ENCODE data around the gene NDUFV1. TPM values are rescaled to one million over a fixed set of nuclear protein-coding genes. Genes with fewer than 3 reads are reported as not detected.

The NDUFV1 gene
- total and polyA plus RNA-seq, 2 donors (not counting 1 experiment from before 2014, with no cell fraction given) = 238 to 315 TPM

- no peak for TF ChIP-seq EZH2 (IDR thresholded peaks at IDR 0.05; ENCODE audit: borderline replicate concordance, insufficient read depth, low read depth, low read length, poor library complexity, severe bottlenecking)
- Histone ChIP-seq H3K27ac (ENCODE audit: low read length in 2 of 2) (no peak overlapping the region), H3K4me2 (replicated peaks; ENCODE audit: low read depth, low read length, poor library complexity, severe bottlenecking) (no peak overlapping the region), H3K4me3 (ENCODE audit: control extremely low read depth in 1 of 5, extremely low read depth in 1 of 5, insufficient read depth in 1 of 5, low read depth in 2 of 5, low read length in 4 of 5) (no peak overlapping the region), H3K4me1 (ENCODE audit: control insufficient read depth in 2 of 2, insufficient read depth in 2 of 2, low read length in 2 of 2) (no peaks in the 10 kb centered on the region), H2AFZ (ENCODE audit: insufficient read depth, low read depth, low read length, poor library complexity, severe bottlenecking) (no peak overlapping the region), H4K20me1 (ENCODE audit: control insufficient read depth, insufficient read depth, low read length, poor library complexity, severe bottlenecking) (no peaks in the 10 kb centered on the region), H3K36me3 (replicated peaks in 1 of 2; ENCODE audit: control extremely low read depth in 1 of 2, control insufficient read depth in 1 of 2, extremely low read depth in 1 of 2, insufficient read depth in 2 of 2, low read length in 1 of 2) (no peaks in the 10 kb centered on the region), H3K27me3 (replicated peaks in 1 of 4; ENCODE audit: control extremely low read depth in 1 of 4, control insufficient read depth in 3 of 4, insufficient read depth in 4 of 4, low read length in 3 of 4) (peaks cover 0 to 27% (median 8%) of the 10 kb centered on the region in 4 experiments), H3K79me2 (ENCODE audit: control insufficient read depth, insufficient read depth, low read length) (no peaks in the 10 kb centered on the region), H3K9me3 (ENCODE audit: control extremely low read depth in 1 of 3, control insufficient read depth in 2 of 3, insufficient read depth in 1 of 3, low read length in 2 of 3) (peaks cover 0 to 5% (median 0%) of the 10 kb centered on the region in 3 donors), H3K9ac (ENCODE audit: low read length) (no peak overlapping the region)
- POLR2A ChIA-PET = interaction anchor here (0.6 to 0.9 kb wide), 3 partner anchors 8 to 64 kb away, joined by 3 to 4 read pairs (median 3); no protein-coding TSS in a partner anchor
- no CpG with 5 or more reads among the region's 5 CpGs for WGBS (ENCODE audit: insufficient coverage)
- ATAC-seq (ENCODE audit: low read depth) = no peak
- DNase-seq = no peak
- intact Hi-C loops (cut with micrococcal nuclease) = loop anchor here (1.0 to 5.0 kb wide), 4 partner anchors 34 to 140 kb away; partner anchors contain the start of genes NDUFV1 and NUDT8
- H3K4me3 Mint-ChIP-seq = no peak overlapping the region
- peaks cover 26% of the 10 kb centered on the region for H3K27me3 Mint-ChIP-seq
- CTCF ChIA-PET = interaction anchor here (0.8 to 4.3 kb wide), 23 partner anchors 10 to 214 kb away, joined by 3 to 20 read pairs (median 6); partner anchors contain the start of genes ACY3, GSTP1 and NUDT8
- no peak overlapping the region for H3K27ac Mint-ChIP-seq
- H3K9me3 Mint-ChIP-seq (ENCODE audit: insufficient read depth) = no peaks in the 10 kb centered on the region
- H3K4me1 Mint-ChIP-seq = peaks cover 3% of the 10 kb centered on the region
Measured at GRCh38 chr11:67572305-67572704, 34.4 kb upstream of the NDUFV1 start.

- ATAC-seq (ENCODE audit: low read depth) (no peak), DNase-seq (peak; percentile 69)
- POLR2A ChIA-PET = interaction anchor here (0.6 to 0.9 kb wide), 3 partner anchors 8 to 63 kb away, joined by 3 to 4 read pairs (median 3); no protein-coding TSS in a partner anchor
- no peak overlapping the region for H3K4me3 ChIP-seq (ENCODE audit: control extremely low read depth in 1 of 5, extremely low read depth in 1 of 5, insufficient read depth in 1 of 5, low read depth in 2 of 5, low read length in 4 of 5)
- no peak overlapping the region for H3K27ac ChIP-seq (ENCODE audit: low read length in 2 of 2)
- H4K20me1 ChIP-seq (ENCODE audit: control insufficient read depth, insufficient read depth, low read length, poor library complexity, severe bottlenecking) = no peaks in the 10 kb centered on the region
- H3K27ac Mint-ChIP-seq = no peak overlapping the region
- intact Hi-C loops (cut with micrococcal nuclease) = loop anchor here (1.0 to 5.0 kb wide), 5 partner anchors 15 to 139 kb away; partner anchors contain the start of genes NDUFV1 and NUDT8
- H3K79me2 ChIP-seq (ENCODE audit: control insufficient read depth, insufficient read depth, low read length) = no peaks in the 10 kb centered on the region
- H3K27me3 Mint-ChIP-seq = peaks cover 28% of the 10 kb centered on the region
- no peak overlapping the region for H3K4me3 Mint-ChIP-seq
- peaks cover 0 to 33% (median 9%) of the 10 kb centered on the region in 4 experiments for H3K27me3 ChIP-seq (replicated peaks in 1 of 4; ENCODE audit: control extremely low read depth in 1 of 4, control insufficient read depth in 3 of 4, insufficient read depth in 4 of 4, low read length in 3 of 4)
- no peaks in the 10 kb centered on the region for H3K36me3 ChIP-seq (replicated peaks in 1 of 2; ENCODE audit: control extremely low read depth in 1 of 2, control insufficient read depth in 1 of 2, extremely low read depth in 1 of 2, insufficient read depth in 2 of 2, low read length in 1 of 2)
- H3K9me3 ChIP-seq (ENCODE audit: control extremely low read depth in 1 of 3, control insufficient read depth in 2 of 3, insufficient read depth in 1 of 3, low read length in 2 of 3) = peaks cover 0 to 6% (median 0%) of the 10 kb centered on the region in 3 donors
- H3K4me2 ChIP-seq (replicated peaks; ENCODE audit: low read depth, low read length, poor library complexity, severe bottlenecking) = no peak overlapping the region
- CTCF ChIA-PET = interaction anchor here (0.6 to 4.3 kb wide), 24 partner anchors 10 to 213 kb away, joined by 3 to 20 read pairs (median 6); partner anchors contain the start of genes ACY3, GSTP1 and NUDT8
- H3K9me3 Mint-ChIP-seq (ENCODE audit: insufficient read depth) = no peaks in the 10 kb centered on the region
- no peak overlapping the region for H2AFZ ChIP-seq (ENCODE audit: insufficient read depth, low read depth, low read length, poor library complexity, severe bottlenecking)
- no peak overlapping the region for H3K9ac ChIP-seq (ENCODE audit: low read length)
- 66% methylated on average over 17 of the region's 21 CpGs for WGBS (ENCODE audit: insufficient coverage)
- TF ChIP-seq EZH2 (IDR thresholded peaks at IDR 0.05; ENCODE audit: borderline replicate concordance, insufficient read depth, low read depth, low read length, poor library complexity, severe bottlenecking) (no peak), CTCF (IDR thresholded peaks at IDR 0.05) (peak; percentile 80)
- H3K4me1 Mint-ChIP-seq = peaks cover 3% of the 10 kb centered on the region
- H3K4me1 ChIP-seq (ENCODE audit: control insufficient read depth in 2 of 2, insufficient read depth in 2 of 2, low read length in 2 of 2) = no peaks in the 10 kb centered on the region
Measured at GRCh38 chr11:67572747-67573419, 33.9 kb upstream of the NDUFV1 start.
